Measurements from ENCODE around the gene CPT1A.
A peak's percentile ranks its signal among the peaks of the same experiment; 100 is the strongest.

Gene CPT1A

GRCh38 chr11:68831124-68831523, 10.6 kb downstream of the CPT1A start:
- peaks cover 99% of the 10 kb centered on the region for H3K79me2 ChIP-seq (ENCODE audit: insufficient read depth, low read length)
- no peaks in the 10 kb centered on the region for H3K9me2 ChIP-seq (replicated peaks; ENCODE audit: low read depth, low read length)
- TF ChIP-seq CTCF (conservative IDR thresholded peaks at IDR 0.05; ENCODE audit: low read length) = no peak
- no peak for TF ChIP-seq EZH2phosphoT487 (IDR thresholded peaks at IDR 0.05; ENCODE audit: borderline replicate concordance)
- H4K20me1 ChIP-seq (ENCODE audit: insufficient read depth, low read length, poor library complexity, severe bottlenecking) = peaks cover 54% of the 10 kb centered on the region
- no peak overlapping the region for H3K4me2 ChIP-seq (ENCODE audit: low read depth, low read length, poor library complexity, severe bottlenecking)
- no peaks in the 10 kb centered on the region for H3K27me3 ChIP-seq (ENCODE audit: insufficient read depth, low read length, poor library complexity, severe bottlenecking)
- peaks cover 31% of the 10 kb centered on the region; the same call in 1 of the 2 replicates for H3K36me3 ChIP-seq (ENCODE audit: insufficient read depth, low read length)
- no peak overlapping the region for H3K4me3 ChIP-seq (ENCODE audit: low read length, poor library complexity, severe bottlenecking)
- no peaks in the 10 kb centered on the region for H3F3A ChIP-seq (ENCODE audit: low read depth)
- no peak overlapping the region for H2AFZ ChIP-seq (ENCODE audit: low read length)
- H3K9me3 ChIP-seq (ENCODE audit: insufficient read depth, low read depth, low read length) = no peaks in the 10 kb centered on the region
- H3K4me1 ChIP-seq (ENCODE audit: insufficient read depth, low read length, poor library complexity, severe bottlenecking) = peaks cover 40% of the 10 kb centered on the region
- no peak overlapping the region for H3K9ac ChIP-seq (ENCODE audit: low read depth, low read length, poor library complexity, severe bottlenecking)

GRCh38 chr11:68829581-68829980, 12.1 kb downstream of the CPT1A start:
- TF ChIP-seq CTCF (conservative IDR thresholded peaks at IDR 0.05; ENCODE audit: low read length) (no peak), EZH2phosphoT487 (IDR thresholded peaks at IDR 0.05; ENCODE audit: borderline replicate concordance) (no peak)
- no peaks in the 10 kb centered on the region for H3K9me2 ChIP-seq (replicated peaks; ENCODE audit: low read depth, low read length)

GRCh38 chr11:68828957-68829356, 12.8 kb downstream of the CPT1A start:
- peaks cover 58% of the 10 kb centered on the region for H4K20me1 ChIP-seq (ENCODE audit: insufficient read depth, low read length, poor library complexity, severe bottlenecking)
- H3F3A ChIP-seq (ENCODE audit: low read depth) = no peaks in the 10 kb centered on the region
- peak overlapping the region; percentile 42 for H3K4me3 ChIP-seq (ENCODE audit: low read length, poor library complexity, severe bottlenecking)
- H3K9me3 ChIP-seq (ENCODE audit: insufficient read depth, low read depth, low read length) = no peaks in the 10 kb centered on the region
- H3K79me2 ChIP-seq (ENCODE audit: insufficient read depth, low read length) = peaks cover 100% of the 10 kb centered on the region
- H3K9me2 ChIP-seq (replicated peaks; ENCODE audit: low read depth, low read length) = no peaks in the 10 kb centered on the region
- H3K9ac ChIP-seq (ENCODE audit: low read depth, low read length, poor library complexity, severe bottlenecking) = peak overlapping the region; percentile 70
- H3K27me3 ChIP-seq (ENCODE audit: insufficient read depth, low read length, poor library complexity, severe bottlenecking) = no peaks in the 10 kb centered on the region
- no peak overlapping the region for H2AFZ ChIP-seq (ENCODE audit: low read length)
- H3K36me3 ChIP-seq (ENCODE audit: insufficient read depth, low read length) = peaks cover 29% of the 10 kb centered on the region; the same call in 1 of the 2 replicates
- H3K4me2 ChIP-seq (ENCODE audit: low read depth, low read length, poor library complexity, severe bottlenecking) = peak overlapping the region; percentile 57
- H3K4me1 ChIP-seq (ENCODE audit: insufficient read depth, low read length, poor library complexity, severe bottlenecking) = peaks cover 48% of the 10 kb centered on the region
- TF ChIP-seq CTCF (conservative IDR thresholded peaks at IDR 0.05; ENCODE audit: low read length) (no peak), EZH2phosphoT487 (IDR thresholded peaks at IDR 0.05; ENCODE audit: borderline replicate concordance) (no peak)

More at GRCh38 chr11:68829581-68829980, 12.1 kb downstream of the CPT1A start:
- Histone ChIP-seq H3K4me3 (ENCODE audit: low read length, poor library complexity, severe bottlenecking) (no peak overlapping the region), H3K4me2 (ENCODE audit: low read depth, low read length, poor library complexity, severe bottlenecking) (peak overlapping the region; percentile 57), H2AFZ (ENCODE audit: low read length) (no peak overlapping the region), H3K79me2 (ENCODE audit: insufficient read depth, low read length) (peaks cover 99% of the 10 kb centered on the region), H3K27me3 (ENCODE audit: insufficient read depth, low read length, poor library complexity, severe bottlenecking) (no peaks in the 10 kb centered on the region), H3K9ac (ENCODE audit: low read depth, low read length, poor library complexity, severe bottlenecking) (peak overlapping the region; percentile 70), H3F3A (ENCODE audit: low read depth) (no peaks in the 10 kb centered on the region), H4K20me1 (ENCODE audit: insufficient read depth, low read length, poor library complexity, severe bottlenecking) (peaks cover 54% of the 10 kb centered on the region), H3K36me3 (ENCODE audit: insufficient read depth, low read length) (peaks cover 29% of the 10 kb centered on the region; the same call in 1 of the 2 replicates), H3K4me1 (ENCODE audit: insufficient read depth, low read length, poor library complexity, severe bottlenecking) (peaks cover 46% of the 10 kb centered on the region), H3K9me3 (ENCODE audit: insufficient read depth, low read depth, low read length) (no peaks in the 10 kb centered on the region)
